RKO (cell line): ENCODE measurements around the gene ANK3.

ENCODE experiments used
- DNase-seq: peaks from one replicate; pipeline ENCODE4 v3.0.0-alpha.2; 2016; ENCODE audit warnings: low spot score

The ANK3 gene

GRCh38 chr10:60280475-60280874 is 109.2 kb downstream of the ANK3 start:
- DNase-seq: no peak

GRCh38 chr10:60277656-60278055 is 112.0 kb downstream of the ANK3 start:
- DNase-seq: no peak

DNA sequence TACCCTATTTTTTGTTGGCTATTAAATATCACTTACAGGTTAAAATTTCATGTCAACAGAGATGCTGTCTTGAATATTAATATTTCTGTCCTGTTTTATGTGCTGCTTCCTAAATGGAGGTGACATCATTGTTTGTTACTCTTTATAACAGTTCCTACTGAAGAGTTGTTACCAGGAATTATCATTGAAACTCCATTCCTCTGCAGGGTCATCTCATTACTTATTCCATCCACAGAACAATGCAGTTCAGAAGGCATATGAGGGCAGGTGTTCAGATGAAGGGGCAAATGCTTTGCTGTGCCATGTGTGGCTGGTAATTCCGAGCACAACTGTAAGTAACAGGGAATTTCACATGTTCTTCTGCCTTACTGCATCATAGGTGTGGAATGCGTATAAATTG is 113.4 kb downstream of the ANK3 start:
- no peak for DNase-seq

DNA sequence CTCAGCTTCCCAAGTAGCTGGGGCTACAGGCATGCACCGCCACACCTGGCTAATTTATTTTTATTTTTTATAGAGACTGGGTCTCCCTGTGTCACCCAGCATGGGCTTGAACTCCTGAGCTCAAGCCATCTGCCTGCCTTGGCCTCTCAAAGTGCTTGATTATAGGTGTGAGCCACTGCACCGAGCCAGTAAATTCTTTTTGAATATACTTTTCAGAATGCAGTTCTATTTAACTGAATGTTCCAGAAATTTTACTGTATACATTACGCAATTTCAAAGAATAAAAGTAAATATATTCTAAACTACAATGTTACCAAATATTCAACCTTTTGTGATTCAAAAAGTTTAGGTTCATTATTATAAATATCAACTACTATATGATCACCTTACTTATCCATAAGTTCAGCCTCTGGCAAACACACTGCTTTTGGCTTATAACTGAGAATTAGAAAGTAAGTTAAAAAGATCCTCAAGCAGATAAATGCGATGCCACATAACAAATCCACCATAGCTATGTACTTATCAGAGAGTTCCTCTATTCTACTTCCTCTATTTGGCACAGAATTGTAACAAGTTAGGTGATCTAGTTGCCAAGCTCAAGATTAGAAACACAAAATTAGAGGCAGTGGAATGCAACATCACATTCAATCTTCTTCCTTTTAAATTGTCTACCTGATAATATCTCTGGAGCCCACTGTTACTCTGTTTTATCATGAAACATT is 118.2 kb downstream of the ANK3 start:
- no peak for DNase-seq

- no peak for DNase-seq
These were observed 119.2 kb downstream of the ANK3 start for GRCh38 chr10:60270426-60270825.

DNA sequence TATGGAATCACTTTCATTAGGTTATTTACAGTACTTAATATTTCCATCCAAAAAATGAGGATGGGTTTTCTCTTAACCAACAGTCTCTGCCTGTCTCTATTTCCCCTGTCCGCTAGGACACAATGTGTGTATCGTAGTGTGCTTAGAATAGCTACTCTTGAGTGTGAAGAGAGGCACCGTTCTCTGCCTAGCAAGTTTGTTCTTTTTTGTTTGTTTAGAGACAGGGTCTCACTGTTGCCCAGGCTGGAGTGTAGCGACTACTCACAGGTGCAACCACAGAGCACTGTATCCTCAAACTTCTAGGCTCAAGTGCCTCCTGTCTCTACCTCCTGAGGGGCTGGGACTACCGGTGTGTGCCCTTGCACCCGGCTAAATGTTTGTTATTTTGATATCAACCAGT is 121.9 kb downstream of the ANK3 start:
- DNase-seq: no peak

GRCh38 chr10:60266513-60266912 is 123.2 kb downstream of the ANK3 start:
- DNase-seq: no peak

DNA sequence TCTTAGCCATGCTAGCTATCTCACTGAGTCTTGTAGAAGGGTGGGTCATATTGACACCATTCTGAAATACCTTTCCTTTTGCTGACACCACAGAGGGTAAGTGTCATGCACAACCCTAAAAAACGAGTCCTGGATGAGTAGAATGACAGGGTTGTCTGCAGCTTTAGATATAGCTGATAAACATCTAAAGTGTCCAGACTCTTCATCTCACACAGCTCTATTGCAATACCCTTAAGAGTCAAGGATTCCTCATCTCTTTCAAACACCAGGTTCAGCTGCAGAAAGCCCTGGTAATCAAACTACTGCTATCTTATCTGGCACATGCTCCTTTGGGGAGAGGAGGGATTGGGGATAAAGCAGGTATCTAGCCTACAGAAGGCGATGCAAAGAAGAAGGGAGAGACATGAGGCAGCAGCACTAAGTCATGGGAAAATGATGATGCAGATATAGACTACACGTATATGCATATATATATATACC is 127.0 kb downstream of the ANK3 start:
- no peak for DNase-seq

DNA sequence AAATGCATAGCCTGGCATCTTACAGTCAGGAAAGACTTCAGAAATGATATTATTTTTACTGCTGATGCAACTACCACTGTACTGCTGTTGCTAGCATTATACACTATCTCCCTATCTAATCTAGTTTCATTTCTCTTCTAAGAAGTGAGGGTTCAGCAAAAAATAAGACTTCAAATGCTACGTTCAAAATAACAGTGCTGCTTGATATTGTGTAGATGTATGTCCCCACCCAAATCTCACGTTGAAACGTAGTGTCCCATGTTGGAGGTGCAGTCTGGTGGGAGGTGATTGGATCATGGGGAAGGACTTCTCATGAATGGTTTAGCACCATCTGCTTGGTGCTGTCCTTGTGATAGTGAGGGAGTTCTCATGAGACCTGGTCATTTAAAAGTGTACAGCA is 129.4 kb downstream of the ANK3 start:
- DNase-seq: no peak

GRCh38 chr10:60258429-60258797 is 131.3 kb downstream of the ANK3 start:
- no peak for DNase-seq

DNA sequence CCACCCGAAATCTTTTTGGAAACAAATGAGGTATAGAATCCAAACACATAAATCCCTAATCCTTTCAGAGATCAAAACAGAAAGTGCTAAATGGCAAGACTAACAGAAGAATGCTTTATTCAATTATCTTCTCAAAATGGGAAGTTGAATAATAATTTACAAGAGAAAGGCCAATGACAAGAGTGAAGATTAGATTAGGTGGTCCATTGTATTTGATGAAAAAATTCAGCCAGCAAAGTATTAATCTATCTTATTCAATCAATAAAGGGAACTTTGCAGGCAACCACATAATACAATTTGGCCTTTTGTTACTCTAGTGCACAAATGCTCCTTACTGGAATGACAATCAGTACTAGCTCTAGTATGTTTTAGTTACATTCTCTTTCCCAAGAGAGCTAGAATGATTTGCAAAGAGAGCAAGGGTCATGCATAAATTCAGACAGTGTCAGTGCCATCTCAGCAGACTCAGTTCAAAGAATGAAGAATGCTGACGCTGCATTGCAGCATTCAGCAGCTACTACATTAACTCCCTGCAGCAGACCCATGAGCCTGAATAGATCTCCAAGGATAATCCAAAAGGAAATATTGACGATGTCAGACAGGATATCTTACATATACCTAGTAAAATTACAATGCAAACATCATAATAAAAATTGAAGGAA is 131.8 kb downstream of the ANK3 start:
- DNase-seq: no peak

- no peak for DNase-seq
These were observed 134.9 kb downstream of the ANK3 start for GRCh38 chr10:60254776-60255175.

DNA sequence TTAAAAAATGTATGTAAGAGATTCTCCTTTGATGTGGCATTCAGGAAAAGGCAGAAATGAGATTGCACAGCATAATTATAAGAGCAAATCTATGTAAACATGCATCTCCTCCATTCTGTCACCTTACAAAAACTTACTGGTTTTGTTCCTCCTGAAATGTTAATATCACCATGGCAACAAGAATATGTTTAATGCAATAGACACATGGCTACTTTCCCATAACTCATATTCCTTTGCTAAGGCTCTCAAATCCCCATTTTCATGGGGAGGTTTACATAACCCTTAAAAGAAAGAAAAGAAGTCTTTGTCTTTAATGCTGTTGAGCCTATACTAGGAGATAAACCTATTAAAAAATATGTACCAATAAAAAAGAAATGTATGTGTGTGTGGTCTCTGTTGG is 136.2 kb downstream of the ANK3 start:
- DNase-seq: no peak

DNA sequence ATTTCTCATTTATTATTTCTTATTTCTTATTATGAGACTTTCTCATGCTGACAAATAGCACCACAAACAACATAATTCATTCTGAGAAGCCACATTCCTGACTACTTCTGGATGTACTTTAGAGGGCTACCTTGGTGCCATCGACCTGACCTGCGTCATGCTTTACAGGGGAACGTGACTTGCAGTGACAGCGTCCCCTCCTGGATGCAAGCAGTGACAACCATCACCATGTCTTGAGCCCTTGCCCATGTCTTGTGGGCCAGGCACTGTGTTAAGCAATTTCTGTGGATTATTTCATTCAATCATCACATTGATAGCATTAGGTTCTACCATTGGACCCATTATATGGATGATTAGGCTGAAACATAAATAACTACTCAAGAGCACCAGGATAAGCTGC is 137.0 kb downstream of the ANK3 start:
- no peak for DNase-seq

- DNase-seq: no peak
These were observed 143.3 kb downstream of the ANK3 start for GRCh38 chr10:60246382-60246781.

DNA sequence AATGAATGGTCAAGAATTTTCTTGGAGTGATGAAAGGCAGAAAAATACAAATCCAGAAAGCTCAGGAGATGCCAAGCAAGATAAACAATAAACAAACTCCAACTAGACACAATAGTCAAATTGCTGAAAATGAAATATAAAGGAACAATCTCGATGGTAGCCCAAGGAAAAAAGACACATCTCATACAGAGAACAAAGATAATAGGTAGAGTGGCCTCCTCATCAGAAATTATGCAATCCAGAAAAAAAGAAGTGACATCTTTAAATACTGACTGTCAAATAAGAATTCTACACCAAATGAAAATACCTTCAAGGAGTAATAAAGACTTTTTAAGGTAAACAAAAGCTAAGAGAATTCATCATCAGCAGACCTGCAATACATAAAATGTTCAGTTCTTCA is 150.4 kb downstream of the ANK3 start:
- no peak for DNase-seq

DNA sequence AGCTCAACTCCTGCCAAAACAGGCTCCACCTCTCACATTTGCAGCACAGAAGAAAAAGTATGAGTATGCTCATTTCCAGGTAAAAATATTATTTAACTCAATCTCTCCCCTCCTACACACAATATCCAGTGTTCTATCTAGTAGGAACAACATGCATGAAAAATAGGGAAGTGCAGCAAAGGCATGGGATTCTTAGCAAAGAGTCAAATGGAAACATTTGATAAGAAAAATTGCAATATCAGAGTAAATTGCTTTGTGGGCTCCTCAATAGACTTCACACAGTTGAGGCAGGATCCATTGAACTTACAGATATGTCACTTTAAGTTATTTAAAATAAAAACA is 150.9 kb downstream of the ANK3 start:
- DNase-seq: no peak

DNA sequence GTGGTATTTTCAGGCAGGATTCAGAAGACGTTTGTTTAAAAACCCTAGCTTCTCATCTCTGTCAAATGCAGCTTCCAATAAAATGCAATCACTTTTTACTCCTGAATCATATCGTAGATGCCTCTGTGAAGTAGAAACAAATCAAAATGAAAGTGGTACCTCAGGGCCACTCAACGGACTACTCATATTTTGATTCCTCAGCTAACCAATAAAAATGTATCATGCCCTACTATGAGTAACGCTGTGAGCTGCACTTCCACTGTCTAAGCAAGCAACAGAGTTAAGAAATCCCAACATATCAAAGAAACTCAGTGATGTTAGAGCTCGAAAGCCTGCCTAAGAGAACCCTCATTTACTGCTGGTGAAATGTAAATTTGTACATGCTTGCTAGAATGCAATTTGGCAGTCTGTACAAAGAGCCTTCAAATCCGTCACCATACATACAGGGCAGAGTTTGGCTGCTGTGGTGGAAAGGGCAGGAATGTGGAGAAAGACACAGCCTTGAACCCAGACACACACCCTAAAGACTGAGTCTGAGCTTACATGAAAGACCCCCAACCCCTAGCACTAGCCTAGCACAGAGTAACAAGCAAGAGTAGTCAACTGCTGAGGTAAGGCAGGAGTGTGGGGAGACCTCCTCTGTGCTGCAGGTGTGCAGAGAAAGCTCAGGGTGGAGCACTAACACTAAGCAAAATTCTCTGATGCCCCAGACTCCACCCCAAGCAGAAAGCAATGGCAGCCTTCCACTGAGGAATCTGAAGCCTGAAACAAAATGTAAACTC is 151.5 kb downstream of the ANK3 start:
- DNase-seq: peak; percentile 61

DNA sequence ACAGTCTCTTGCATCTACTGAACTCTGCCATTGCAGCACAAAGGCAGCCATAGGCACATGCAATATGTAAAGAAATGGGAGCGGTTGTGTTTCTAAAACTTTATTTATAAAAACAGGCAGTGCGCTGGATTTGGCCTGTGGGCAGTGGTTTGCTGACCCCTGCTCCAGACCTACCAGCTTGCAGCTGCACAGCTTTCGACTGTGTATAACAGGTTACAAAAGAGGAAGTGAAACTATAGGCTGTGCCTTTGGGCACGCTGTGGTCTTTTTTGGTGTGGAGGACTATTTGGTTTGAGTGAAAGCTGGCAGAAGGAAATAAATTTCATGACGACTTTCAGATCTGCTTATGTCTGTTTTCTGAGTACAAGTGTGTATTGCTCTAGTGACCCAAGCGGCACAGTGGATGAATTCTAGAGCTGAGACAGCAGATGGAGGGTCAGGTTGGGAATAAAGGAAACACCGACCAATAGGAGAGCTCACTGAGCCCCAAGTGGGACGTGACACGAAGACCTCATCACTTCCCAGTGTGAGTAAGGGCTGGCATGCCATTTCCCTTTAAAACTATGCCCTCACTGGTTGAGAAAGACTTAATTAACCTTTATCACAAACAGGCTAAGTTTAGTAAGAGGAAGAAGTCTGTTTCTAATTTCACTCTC is 152.7 kb downstream of the ANK3 start:
- DNase-seq: no peak

GRCh38 chr10:60235001-60235400 is 154.7 kb downstream of the ANK3 start:
- no peak for DNase-seq

- DNase-seq: no peak
These were observed 155.1 kb downstream of the ANK3 start for GRCh38 chr10:60234551-60234950.

DNA sequence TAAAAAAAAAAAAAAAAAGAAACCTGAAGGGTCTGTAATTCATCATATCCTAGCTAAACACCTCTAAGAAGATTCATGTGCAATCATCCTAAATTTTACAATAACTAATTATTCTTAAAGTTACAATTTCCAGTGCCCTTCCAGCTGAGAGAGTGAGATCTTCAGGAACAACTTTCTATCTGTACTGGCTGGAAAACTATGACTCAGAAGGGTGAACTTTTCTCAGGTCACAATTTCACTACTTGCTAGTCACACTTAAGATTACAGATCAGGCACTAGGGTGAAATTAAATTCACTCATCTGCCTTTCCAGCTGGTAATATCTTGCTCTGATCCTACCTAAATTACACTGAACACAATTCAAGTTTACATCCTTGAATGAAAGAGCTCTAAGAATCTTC is 158.8 kb downstream of the ANK3 start:
- DNase-seq: no peak
